Measurements from ENCODE around the gene SYDE1.

Gene SYDE1

DNA sequence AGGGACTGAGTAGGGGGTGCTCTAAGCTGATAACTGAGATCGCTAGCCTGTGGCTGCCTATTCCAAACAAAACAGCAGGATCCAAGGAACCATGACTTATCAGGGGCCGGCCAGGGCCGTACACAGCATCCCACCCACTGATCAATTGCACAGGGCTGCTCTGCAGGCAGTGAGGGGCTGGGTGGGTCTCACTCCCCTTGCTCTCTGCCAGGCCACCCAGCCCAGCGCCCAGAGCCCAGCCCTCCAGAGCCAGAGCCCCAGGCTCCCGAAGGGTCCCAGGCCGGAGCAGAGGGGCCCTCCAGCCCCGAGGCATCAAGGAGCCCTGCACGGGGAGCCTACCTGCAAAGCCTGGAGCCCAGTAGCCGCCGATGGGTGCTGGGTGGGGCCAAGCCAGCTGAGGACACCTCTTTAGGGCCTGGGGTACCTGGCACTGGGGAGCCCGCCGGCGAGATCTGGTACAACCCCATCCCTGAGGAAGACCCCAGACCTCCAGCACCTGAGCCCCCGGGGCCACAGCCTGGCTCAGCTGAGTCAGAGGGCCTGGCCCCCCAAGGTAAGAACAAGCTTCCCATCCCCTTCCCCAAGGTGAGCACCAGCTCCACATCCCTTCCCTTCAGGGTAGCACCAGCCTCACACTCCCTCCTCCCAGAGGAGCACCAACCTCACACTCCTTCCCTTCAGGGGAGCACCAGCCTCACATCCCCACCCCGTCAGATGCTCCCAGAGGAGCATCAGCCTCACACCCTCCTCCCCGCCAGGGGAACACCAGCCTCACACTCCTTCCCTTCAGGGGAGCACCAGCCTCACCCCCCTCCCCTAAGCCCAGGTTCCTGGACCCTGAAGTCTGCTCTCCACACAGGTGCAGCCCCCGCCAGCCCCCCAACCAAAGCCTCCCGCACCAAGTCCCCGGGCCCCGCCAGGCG is 1.9 kb downstream of the SYDE1 start:
- no peak for DNase-seq

DNA sequence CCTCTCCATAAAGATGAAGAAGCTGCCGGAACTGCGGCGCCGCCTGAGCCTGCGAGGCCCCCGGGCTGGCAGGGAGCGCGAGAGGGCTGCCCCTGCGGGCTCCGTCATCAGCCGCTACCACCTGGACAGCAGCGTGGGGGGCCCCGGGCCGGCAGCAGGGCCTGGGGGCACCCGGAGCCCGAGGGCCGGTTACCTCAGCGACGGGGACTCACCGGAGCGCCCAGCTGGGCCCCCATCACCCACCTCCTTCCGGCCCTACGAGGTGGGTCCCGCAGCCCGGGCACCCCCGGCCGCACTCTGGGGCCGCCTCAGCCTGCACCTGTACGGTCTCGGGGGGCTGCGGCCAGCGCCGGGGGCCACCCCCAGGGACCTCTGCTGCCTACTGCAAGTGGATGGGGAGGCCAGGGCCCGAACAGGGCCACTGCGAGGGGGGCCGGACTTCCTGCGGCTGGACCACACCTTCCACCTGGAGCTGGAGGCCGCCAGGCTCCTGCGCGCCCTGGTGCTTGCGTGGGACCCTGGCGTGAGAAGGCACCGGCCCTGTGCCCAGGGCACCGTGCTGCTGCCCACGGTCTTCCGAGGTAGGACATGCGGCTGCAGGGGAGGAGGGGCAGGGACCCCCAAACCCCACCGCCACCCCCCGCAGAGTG is 2.7 kb downstream of the SYDE1 start:
- no peak for DNase-seq

DNA sequence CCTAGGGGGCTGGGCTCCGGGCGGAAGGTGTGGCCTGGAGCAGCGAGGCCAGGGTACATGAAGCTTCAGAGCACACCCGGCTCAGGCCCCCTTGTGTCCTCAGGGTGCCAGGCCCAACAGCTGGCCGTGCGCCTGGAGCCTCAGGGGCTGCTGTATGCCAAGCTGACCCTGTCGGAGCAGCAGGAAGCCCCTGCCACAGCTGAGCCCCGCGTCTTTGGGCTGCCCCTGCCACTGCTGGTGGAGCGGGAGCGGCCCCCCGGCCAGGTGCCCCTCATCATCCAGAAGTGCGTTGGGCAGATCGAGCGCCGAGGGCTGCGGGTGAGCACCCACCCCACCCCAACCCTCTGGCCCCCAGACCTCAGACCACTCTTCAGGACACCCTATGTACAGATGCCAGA is 3.2 kb downstream of the SYDE1 start:
- DNase-seq = no peak

DNA sequence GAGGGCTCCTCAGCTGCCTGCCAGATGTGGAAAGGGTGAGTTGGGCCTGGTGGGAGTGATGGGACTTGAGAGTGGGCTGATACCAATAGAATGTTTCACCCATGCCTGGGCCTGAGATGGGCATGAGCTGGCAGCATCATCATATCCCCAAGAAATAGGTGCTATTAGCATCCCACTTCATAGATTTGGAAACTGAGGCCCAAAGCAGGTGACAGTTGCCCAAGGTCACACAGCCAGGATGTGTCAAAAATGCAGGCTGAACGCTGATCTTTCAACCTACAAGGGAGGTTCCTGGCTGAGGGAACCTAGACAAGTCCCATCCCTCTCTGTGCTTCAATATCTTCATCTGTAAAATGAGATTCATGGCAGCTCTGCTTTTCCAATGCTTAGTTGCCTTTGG is 4.6 kb downstream of the SYDE1 start:
- DNase-seq = no peak

DNA sequence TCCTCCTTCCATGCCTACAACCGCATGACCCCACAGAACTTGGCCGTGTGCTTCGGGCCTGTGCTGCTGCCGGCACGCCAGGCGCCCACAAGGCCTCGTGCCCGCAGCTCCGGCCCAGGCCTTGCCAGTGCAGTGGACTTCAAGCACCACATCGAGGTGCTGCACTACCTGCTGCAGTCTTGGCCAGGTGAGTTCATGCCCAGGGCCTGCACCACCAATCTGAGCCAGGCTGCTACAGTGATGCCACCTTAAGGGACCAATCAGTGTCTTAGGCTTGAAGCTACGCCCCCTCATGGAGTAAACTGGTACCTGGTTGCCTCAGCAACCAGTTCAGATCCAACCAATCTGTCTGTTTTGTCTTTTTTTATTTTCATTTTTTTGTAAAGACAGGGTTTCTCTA is 5.2 kb downstream of the SYDE1 start:
- no peak for DNase-seq

DNA sequence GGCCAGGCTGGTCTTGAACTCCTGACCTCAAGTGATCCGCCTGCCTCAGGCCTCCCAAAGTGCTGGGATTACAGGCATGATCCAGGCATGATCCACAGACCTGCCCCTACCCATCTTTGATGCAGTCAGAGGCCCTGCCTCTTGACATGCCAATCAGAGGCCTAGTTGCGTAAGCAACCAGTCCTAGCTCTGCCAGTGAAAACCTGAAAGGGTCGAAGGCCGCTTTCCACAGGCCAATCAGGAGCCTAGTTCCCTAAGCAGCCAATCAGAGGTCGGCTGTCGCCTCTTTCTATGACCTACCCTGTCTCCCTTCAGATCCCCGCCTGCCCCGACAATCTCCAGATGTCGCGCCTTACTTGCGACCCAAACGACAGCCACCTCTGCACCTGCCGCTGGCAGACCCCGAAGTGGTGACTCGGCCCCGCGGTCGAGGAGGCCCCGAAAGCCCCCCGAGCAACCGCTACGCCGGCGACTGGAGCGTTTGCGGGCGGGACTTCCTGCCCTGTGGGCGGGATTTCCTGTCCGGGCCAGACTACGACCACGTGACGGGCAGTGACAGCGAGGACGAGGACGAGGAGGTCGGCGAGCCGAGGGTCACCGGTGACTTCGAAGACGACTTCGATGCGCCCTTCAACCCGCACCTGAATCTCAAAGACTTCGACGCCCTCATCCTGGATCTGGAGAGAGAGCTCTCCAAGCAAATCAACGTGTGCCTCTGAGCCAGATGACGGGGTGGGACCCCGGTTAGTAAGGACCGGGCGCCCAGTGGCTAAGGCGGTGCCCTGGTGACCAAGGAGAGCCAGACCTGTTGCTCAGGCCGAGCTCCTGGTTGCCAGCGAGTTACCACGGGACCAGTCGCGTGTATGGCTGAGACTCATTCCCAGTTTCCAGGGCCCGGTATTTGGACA is 6.3 kb downstream of the SYDE1 start:
- DNase-seq = no peak

DNA sequence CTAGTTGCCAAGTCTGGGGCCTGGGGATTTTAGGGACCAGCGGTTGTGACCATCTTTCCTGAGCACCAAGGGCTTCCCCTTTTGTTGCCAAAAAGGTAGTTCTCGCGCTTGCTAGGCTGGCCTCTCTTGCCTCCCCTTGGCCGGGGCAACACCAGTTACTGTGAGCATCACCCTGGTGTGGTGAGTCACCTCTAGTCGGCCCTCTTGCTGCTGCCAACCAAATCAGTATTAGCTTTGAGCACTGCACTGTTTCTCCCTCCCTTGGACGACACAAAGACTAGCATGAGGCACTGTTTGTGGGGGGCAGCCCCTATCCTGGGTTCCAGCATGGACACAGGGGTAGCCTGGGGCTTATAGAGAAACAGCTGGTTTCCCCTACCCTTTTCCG is 6.9 kb downstream of the SYDE1 start:
- DNase-seq = no peak

DNA sequence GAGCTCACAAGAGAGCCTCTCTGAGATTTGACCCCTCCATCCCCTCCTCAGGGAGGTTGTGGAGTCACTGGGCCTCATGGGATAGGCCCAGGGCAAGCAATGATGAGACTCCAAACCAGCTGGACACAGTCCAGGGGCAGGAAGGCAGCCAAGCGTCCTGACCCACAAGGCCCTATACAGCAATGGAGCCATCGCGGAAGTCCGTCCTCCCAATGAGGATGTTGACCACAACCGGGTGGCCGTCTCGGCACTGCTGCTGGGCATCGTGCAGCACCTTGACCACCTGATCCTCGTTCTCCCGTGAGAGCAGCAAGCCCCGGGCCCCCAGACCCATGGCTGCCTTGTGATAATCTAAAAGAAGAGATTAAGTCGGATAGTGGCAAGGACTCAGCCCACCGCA is 7.9 kb downstream of the SYDE1 start:
- DNase-seq = no peak

DNA sequence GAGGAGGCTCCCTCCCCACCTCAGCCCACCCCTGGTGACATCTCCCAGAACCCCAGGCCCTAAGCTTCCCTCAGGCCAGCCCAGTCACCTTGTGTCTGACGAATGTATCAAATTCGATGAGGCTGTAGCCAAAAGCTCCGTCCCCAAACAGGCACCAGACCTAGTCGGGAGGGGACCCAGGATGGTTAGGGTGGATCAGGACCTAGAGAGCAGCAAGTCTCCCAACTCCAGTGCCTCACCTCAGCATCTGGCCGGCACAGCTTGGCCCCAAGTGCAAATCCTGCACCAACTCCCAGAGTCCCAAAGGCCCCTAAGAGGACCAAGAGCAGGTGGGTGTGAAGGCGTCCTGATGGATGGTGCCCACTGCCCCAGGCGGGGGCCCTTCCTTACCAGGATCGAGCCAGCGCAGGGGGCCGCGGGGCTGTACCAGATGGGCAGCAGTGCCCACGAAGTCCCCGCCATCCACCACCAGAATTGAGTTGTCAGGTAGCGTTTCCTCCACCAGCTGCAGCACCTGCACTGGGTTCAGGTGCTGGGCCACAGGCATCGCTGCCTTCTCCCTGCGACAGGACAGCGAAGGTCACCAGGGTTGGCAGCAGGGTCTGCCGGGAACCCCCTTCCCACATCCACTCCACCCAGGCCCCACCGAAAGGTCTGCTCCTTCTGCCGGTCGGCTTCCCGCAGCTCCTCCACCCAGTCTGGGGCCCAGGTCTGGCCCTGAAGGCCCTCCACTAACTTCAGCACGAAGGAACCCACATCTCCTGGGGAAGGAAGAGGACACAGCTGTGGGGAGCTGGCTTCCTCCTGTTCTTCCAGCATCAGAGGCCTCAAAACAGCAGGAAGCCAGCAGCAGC is 8.8 kb downstream of the SYDE1 start:
- DNase-seq = no peak

DNA sequence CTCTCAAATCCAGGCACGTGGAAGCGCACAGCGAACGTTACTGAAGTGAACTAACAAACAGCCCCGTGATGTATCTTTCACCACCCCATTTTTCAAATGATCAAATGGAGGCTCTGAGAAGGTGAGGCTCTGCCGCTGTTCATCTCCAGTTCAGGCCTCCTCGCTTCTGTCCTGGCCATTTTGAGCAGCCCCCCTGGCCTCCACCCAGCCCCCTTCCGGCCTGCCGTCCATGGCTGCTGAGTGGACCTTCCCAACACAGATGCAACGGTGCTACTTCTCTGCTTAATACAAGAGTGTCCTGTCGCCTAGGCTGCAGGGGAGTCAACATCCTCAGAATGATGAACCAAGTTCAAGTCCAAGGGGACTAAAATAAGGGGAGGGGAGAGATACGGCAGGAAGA is 9.7 kb downstream of the SYDE1 start:
- no peak for DNase-seq

DNA sequence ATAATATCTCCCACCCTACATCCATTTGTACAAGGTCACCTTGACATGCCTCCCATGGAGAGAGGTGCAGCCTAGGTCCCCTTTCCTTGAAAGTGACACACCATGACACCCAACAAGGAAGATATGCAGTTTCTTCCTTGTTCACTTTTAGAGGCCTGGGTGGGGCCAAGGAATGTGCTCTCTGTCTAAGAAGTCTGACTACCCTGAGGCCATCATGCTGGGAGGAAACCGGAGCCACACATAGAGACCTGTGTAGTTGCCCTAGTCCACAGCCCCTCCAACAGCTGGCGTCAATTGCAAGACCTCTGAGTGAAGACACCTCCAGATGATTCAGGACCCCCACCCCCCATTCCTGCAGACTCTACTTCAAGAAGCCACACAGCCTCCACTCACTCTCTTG is 11.0 kb downstream of the SYDE1 start:
- DNase-seq = no peak

DNA sequence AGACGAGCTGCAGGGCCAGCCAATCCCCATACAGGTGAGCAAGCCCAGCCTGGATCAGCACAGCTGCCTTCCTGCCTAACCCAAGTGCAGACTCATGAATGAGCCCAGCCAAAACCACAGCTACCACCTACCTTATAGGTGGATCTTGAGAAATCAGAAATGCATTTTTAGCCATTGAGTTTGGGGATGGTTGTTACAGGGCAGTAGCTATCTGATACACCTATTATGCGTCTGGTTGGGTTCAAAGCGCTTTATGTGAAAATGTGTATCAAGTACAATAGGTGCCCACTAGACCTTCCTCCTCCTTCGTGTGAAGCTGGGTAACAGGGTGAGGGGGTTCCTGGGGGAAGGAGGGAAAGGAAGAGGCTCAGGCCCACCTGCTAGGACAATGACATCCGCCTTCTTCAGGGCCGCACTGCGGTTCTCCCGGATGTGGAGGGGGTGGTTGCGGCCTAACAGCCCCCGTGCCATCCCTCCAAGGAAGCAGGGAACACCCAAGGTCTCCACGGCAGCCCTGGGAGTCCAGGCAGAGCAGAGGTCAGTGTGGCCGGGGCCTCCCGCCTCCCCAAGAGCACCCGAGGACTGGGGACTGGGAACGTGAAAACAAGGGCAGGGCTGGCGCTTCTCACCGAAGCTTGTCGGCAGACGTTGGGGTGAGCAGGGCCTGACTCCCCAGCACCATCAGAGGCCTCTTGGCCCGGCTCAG is 11.7 kb downstream of the SYDE1 start:
- DNase-seq = no peak

DNA sequence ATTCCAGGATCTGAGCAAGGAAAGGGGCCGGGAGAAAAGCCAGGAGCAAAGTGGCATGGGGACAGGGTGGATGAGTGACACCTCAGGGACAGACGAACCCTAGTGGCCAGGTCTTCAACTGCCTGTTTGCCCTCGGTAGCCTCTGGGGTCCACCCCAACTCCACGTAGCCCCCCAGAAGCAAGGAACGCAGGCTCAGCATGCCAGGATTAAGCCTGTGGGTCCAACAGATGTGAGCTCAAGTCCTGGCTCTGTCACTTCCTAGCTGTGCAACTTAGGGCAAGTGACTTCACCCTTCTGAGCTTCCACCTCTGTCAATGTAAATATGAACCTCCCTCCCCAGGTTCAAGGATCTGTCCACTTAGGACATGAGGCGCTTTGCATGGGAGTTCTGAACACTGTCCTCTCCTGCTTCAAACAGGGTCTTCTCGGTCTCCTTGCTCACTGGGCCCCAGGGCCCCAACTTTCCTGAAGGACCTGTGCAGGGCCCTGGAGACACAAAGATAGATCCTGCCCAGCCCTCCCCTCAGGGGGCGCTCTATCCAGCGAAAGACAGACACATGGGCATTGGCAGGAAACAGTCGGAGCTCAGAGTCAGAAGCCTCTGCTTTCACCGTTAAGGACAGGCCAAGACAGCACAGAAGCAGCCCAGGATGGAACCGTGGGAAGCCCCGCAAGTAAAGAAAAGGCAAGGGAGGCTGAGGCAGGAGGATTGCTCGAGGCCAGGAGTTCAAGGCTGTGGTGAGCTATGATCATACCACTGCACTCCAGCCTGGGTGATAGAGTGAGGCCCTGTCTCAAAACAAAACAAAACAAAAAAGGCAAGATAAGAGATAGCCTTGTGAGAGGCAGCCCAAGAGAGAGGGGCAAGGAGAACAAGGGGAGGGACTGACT is 13.2 kb downstream of the SYDE1 start:
- no peak for DNase-seq

DNA sequence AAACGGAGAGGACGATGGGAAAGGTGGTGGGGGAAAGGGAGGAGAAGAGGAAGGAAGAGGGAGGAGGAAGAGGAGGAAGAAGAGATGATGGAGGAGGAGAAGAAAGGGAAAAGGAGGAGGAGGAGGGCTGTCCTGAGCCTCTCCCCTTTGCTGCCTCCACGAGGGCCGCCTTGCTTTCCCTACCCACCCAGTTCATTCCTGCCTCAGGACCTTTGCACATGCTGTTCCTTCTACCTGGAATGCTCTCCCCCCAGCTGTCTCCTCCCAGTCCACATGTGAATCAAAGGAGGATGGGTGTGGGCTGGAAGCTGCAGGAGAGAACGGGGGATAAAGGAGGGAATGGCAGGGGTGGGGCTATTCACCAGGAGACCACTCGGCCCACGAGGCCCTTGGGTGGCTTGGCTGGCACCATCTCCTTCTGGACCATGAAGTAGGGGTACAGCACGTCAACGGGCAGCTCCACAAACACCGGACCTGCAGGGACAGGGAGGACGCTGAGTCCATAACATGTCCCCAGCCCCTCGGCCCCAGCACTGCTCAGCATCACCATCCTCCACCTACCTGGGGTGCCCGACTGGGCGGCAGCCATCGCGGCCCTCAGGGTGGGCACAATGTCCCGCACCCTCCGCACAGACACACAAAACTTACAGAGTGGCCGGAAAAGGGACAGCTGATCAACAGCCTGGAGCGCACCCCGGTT is 15.3 kb downstream of the SYDE1 start:
- no peak for DNase-seq

DNA sequence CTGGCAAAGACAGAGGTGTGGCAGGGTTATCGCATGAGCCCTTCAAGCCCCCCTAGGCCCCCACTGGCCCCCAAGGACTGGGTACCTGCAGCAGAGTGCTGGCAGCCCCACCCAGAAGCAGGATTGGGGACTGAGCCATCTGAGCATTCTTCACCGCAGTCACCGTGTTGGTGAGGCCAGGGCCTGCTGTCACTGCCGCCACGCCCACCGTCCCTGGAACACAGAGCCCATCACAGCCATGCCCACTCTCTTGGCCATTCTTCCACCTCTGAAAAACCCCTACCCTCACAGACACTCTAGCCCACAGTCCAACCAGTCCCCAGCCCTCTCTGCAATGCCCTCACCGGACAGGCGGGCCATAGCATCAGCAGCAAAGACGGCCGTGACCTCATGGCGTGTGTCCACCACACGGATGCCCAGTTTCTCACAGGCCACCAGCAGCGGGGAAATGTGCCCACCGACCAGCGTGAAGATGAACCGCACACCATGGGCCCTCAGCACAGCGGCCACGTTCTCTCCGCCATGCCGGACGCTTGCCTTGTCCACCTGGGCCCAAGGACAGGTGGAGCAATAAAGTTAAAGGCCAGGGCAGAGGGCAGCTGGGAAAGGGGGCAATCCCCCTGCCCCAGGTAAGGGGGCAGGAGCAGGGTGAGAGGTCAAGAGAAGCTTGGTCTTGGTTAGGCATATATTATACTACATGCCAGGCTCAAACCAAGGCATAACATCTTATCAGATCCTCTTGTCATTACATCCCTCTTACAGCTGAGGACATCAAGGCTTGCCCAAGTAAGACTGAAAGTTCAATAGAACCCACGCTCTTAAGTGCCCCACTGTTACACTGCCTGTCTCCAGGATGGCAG is 16.1 kb downstream of the SYDE1 start:
- no peak for DNase-seq

DNA sequence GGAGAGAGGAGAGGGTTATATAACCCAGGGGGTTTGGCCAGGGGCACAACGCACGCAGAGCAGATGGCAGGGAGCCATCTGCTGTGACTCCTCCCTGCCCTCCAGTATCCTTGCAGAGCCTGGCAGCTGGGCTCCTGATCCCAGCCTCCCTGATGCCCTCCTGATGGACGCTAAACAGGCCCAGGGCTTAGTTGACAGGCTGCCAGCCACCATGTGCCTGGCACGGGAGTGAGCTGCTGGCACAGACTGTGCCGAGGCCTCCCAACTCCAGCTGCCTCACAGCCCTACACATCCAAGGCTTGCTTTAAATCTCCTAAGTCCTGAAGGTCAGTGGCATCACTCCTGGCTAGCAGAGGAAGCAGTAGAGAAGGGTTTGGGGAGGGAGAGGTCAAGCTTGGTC is 16.7 kb downstream of the SYDE1 start:
- peak in 1 of 2 experiments; percentile 38 for DNase-seq

DNA sequence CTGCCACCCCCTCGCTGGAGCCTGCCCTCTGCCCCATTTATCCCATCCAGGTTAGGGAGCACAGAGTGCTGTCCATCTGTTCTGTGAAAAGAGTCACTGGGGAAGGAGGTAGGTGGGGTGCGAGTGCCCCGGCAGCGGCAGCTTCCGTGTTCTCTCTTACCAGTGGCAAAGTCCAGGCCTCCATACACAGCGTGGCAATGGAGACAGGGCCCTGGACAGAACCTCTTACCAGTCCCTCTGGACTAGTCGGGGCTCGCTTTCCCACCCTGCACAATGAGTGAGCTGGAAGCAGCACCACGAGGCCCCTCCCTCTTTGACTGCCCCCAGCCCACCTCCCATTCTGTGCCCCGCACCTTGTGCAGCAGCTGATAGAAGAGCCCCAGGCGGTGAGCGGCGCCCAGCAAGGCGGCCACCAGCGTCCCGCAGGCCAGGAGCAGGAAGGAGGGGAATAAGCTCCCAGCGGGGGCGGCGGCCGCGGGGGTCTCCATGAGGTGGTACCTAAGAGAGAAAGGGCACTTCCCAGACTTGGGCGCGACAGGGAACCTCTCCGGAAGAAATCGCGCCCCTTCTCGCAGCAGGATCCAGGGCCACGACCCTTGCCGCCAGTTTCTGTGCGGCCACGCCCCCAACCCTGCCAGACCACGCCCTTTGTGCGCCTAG is 17.5 kb downstream of the SYDE1 start:
- no peak for DNase-seq
